GM23248 (cell line): ENCODE results near the gene GAS7.

ENCODE experiments used
- EZH2 ChIP-seq: fragments of 200-600 bp; sonication (generic); IDR thresholded peaks from 2 replicates; pipeline ENCODE4 v1.6.1; 2018; ENCODE audit warnings: antibody characterized with exemption, mild to moderate bottlenecking; ENCODE audit not compliant: insufficient read depth, poor library complexity, severe bottlenecking
- EZH2phosphoT487 ChIP-seq: fragments of 200-600 bp; sonication (generic); IDR thresholded peaks from 2 replicates; pipeline ENCODE4 v1.6.1; 2018; ENCODE audit warnings: antibody characterized with exemption, moderate library complexity, mild to moderate bottlenecking, low read depth; ENCODE audit not compliant: insufficient read depth

GRCh38 chr17:9968008-9968407, 230.4 kb downstream of the GAS7 start:
- TF ChIP-seq EZH2 (no peak), EZH2phosphoT487 (no peak)
